BLaER1 treated with 17β-estradiol and CSF1 and Interleukin-3, amounts not matched to agents 10 nM and 100 nM (cell line): ENCODE results near the gene CPT1B.
"Not testable (repeated sequence)": the region's sequence is repeated elsewhere in the genome, so short reads cannot be mapped to it uniquely, and the experiment has no call there.

Experiments used
- H3K27ac ChIP-seq, 11 experiments: shearing (Covaris generic); formaldehyde crosslinking; 2 replicates each; pipeline ENCODE4 v1.8.1; 2022
- H3K27me3 ChIP-seq, 11 experiments: shearing (Covaris generic); formaldehyde crosslinking; 2 replicates each; pipeline ENCODE4 v1.8.1; 2022
- H3K36me3 ChIP-seq, 11 experiments: shearing (Covaris generic); formaldehyde crosslinking; 2 replicates each; pipeline ENCODE4 v1.8.1; 2022
- H3K4me1 ChIP-seq, 10 experiments: shearing (Covaris generic); formaldehyde crosslinking; 2 replicates each; pipeline ENCODE4 v1.8.1; 2022
- H3K4me2 ChIP-seq, 11 experiments: shearing (Covaris generic); formaldehyde crosslinking; 2 replicates each; pipeline ENCODE4 v1.8.1; 2022
- H3K4me3 ChIP-seq, 10 experiments: shearing (Covaris generic); formaldehyde crosslinking; 2 replicates each; pipeline ENCODE4 v1.8.1; 2022
- H3K9ac ChIP-seq, 11 experiments: shearing (Covaris generic); formaldehyde crosslinking; 2 replicates each; pipeline ENCODE4 v1.8.1; 2022
- H3K9me3 ChIP-seq, 11 experiments: shearing (Covaris generic); formaldehyde crosslinking; replicated peaks in 1 of 11; 2 replicates each; pipeline ENCODE4 v1.8.1; 2022
- H4K20me1 ChIP-seq, 11 experiments: shearing (Covaris generic); formaldehyde crosslinking; 2 replicates each; pipeline ENCODE4 v1.8.1; 2022
- Cebpa-rat ChIP-seq, 11 experiments: shearing (Covaris generic); IDR thresholded peaks; 2 replicates each; pipeline ENCODE4 v1.8.1; 2022

Gene CPT1B

GRCh38 chr22:50611341-50612060 is 33.3 kb upstream of the CPT1B start:
- Histone ChIP-seq H3K9ac (no peak overlapping the region), H3K27ac (no peak overlapping the region), H3K27me3 (peaks cover 0 to 18% (median 8%) of the 10 kb centered on the region in 11 experiments; a peak in 8 of 22 replicates), H3K9me3 (no peaks in the 10 kb centered on the region), H3K36me3 (no peaks in the 10 kb centered on the region), H4K20me1 (peaks cover 0 to 18% (median 0%) of the 10 kb centered on the region in 11 experiments; a peak in 3 of 22 replicates), H3K4me1 (peaks cover 0 to 7% (median 0%) of the 10 kb centered on the region in 10 experiments; a peak in 1 of 20 replicates), H3K4me3 (no peak overlapping the region), H3K4me2 (no peak overlapping the region)
- no peak for TF ChIP-seq Cebpa-rat (IDR thresholded peaks at IDR 0.05)

GRCh38 chr22:50610581-50610980 is 32.4 kb upstream of the CPT1B start:
- H3K27me3 ChIP-seq = peaks cover 0 to 27% (median 13%) of the 10 kb centered on the region in 11 experiments; a peak in 13 of 22 replicates
- no peak overlapping the region for H3K4me3 ChIP-seq
- no peak overlapping the region for H3K9ac ChIP-seq
- H4K20me1 ChIP-seq = peaks cover 0 to 27% (median 0%) of the 10 kb centered on the region in 11 experiments; a peak in 6 of 22 replicates
- no peak for TF ChIP-seq Cebpa-rat (IDR thresholded peaks at IDR 0.05)
- peaks cover 0 to 7% (median 2%) of the 10 kb centered on the region in 10 experiments; a peak in 6 of 20 replicates for H3K4me1 ChIP-seq
- no peaks in the 10 kb centered on the region for H3K36me3 ChIP-seq
- no peak overlapping the region for H3K27ac ChIP-seq
- H3K9me3 ChIP-seq = no peaks in the 10 kb centered on the region
- H3K4me2 ChIP-seq = no peak overlapping the region

- H3K4me3 ChIP-seq = no peak overlapping the region
- peaks cover 0 to 7% (median 4%) of the 10 kb centered on the region in 10 experiments; a peak in 6 of 20 replicates for H3K4me1 ChIP-seq
- H3K9ac ChIP-seq = no peak overlapping the region
- no peak overlapping the region for H3K4me2 ChIP-seq
- peaks cover 0 to 32% (median 0%) of the 10 kb centered on the region in 11 experiments; a peak in 6 of 22 replicates for H4K20me1 ChIP-seq
- H3K27ac ChIP-seq = no peak overlapping the region
- H3K27me3 ChIP-seq = peaks cover 4 to 33% (median 17%) of the 10 kb centered on the region in 11 experiments; a peak in 18 of 22 replicates
- no peaks in the 10 kb centered on the region for H3K9me3 ChIP-seq
- no peaks in the 10 kb centered on the region for H3K36me3 ChIP-seq
- no peak for TF ChIP-seq Cebpa-rat (IDR thresholded peaks at IDR 0.05)
These were observed 31.8 kb upstream of the CPT1B start for GRCh38 chr22:50610041-50610451.

DNA sequence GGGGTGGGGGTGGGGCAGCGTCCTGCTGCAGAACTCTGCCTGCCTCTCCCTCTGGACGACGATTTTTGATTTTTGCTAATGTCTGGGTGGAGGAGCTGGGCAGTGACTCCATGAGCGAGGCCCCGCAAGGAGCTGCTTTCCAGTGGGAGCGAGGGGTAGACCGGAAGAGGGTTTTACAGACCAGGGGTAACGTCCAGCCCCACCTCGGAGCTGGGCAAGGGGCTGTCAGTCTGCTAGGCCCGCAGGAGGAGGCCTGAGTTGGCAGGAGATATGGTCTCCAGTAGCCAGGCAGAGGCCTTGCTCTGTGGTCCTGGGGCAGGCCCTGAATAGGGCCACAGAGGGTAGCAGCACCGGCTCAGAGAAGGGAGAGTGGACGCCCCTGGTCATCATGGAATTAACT is 31.4 kb upstream of the CPT1B start:
- no peak overlapping the region for H3K4me2 ChIP-seq
- TF ChIP-seq Cebpa-rat (IDR thresholded peaks at IDR 0.05) = no peak
- H3K4me1 ChIP-seq = peaks cover 0 to 7% (median 2%) of the 10 kb centered on the region in 10 experiments; a peak in 6 of 20 replicates
- H4K20me1 ChIP-seq = peaks cover 0 to 37% (median 0%) of the 10 kb centered on the region in 11 experiments; a peak in 6 of 22 replicates
- no peak overlapping the region for H3K27ac ChIP-seq
- no peaks in the 10 kb centered on the region for H3K36me3 ChIP-seq
- no peak overlapping the region for H3K9ac ChIP-seq
- no peak overlapping the region for H3K4me3 ChIP-seq
- no peaks in the 10 kb centered on the region for H3K9me3 ChIP-seq
- H3K27me3 ChIP-seq = peaks cover 5 to 37% (median 22%) of the 10 kb centered on the region in 11 experiments; a peak in 18 of 22 replicates

- peaks cover 0 to 7% (median 2%) of the 10 kb centered on the region in 10 experiments; a peak in 5 of 20 replicates for H3K4me1 ChIP-seq
- TF ChIP-seq Cebpa-rat (IDR thresholded peaks at IDR 0.05) = no peak
These were observed 30.8 kb upstream of the CPT1B start for GRCh38 chr22:50608996-50609395.

DNA sequence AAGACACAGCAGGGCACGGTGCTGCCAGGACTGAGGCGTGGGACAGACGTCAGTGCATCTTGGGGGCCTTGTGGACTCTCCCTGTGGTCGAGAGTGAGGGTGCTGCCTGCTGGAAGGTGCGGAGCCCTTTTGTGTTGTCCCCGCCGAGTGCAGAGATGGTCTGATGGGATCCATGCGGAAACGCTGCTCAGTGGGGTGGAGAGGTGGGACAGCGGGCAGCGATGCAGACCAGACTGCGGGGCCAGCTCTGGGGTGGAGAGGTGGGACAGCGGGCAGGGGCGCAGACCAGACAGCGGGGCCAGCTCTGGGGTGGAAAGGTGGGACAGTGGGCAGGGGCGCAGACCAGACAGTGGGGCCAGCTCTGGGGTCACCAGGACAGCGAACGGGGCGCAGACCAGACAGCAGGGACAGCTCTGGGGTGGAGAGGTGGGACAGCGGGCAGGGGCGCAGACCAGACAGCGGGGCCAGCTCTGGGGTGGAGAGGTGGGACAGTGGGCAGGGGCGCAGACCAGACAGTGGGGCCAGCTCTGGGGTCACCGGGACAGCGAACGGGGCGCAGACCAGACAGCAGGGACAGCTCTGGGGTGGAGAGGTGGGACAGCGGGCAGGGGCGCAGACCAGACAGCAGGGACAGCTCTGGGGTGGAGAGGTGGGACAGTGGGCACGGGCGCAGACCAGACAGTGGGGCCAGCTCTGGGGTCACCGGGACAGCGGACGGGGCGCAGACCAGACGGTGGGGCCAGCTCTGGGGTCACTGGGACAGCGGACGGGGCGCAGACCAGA is 30.0 kb upstream of the CPT1B start:
- H3K9ac ChIP-seq, H3K27ac ChIP-seq, H3K4me1 ChIP-seq, H3K4me2 ChIP-seq, H3K9me3 ChIP-seq, H3K4me3 ChIP-seq, H3K36me3 ChIP-seq: not testable (repeated sequence)
- Histone ChIP-seq H4K20me1 (peaks cover 0 to 46% (median 0%) of the 10 kb centered on the region in 11 experiments; a peak in 8 of 22 replicates), H3K27me3 (peaks cover 18 to 51% (median 35%) of the 10 kb centered on the region in 11 experiments)

More at GRCh38 chr22:50608996-50609395, 30.8 kb upstream of the CPT1B start:
- Histone ChIP-seq H3K9ac (no peak overlapping the region), H3K36me3 (no peaks in the 10 kb centered on the region), H3K27ac (no peak overlapping the region), H3K4me2 (no peak overlapping the region), H3K9me3 (no peaks in the 10 kb centered on the region), H4K20me1 (peaks cover 0 to 39% (median 0%) of the 10 kb centered on the region in 11 experiments; a peak in 7 of 22 replicates), H3K27me3 (peaks cover 10 to 43% (median 28%) of the 10 kb centered on the region in 11 experiments), H3K4me3 (no peak overlapping the region)

DNA sequence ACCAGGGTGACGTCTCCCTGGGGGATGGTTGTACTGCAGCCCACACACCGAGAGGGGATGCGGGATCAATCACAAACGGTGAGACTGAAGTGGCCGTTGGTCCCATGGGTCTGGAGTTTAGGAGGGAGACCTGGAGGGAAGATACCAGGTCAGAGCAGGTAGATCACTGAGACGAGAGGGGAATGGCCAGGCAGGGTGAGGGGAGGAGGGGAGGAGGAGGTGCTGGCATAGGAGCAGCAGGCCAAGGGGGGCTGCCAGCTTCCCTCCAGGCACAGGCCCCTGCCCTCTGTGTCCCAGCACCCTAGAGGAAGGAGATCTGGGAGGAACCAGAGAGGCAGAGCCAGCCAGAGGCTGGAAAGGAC is 29.4 kb upstream of the CPT1B start:
- peaks cover 24 to 57% (median 41%) of the 10 kb centered on the region in 11 experiments for H3K27me3 ChIP-seq
- TF ChIP-seq Cebpa-rat (IDR thresholded peaks at IDR 0.05) = no peak
- no peak overlapping the region for H3K27ac ChIP-seq
- H3K4me1 ChIP-seq = peaks cover 0 to 7% (median 2%) of the 10 kb centered on the region in 10 experiments; a peak in 5 of 20 replicates
- H3K4me2 ChIP-seq = no peak overlapping the region
- H3K4me3 ChIP-seq = no peak overlapping the region
- no peaks in the 10 kb centered on the region for H3K36me3 ChIP-seq
- no peak overlapping the region for H3K9ac ChIP-seq
- H4K20me1 ChIP-seq = peaks cover 0 to 52% (median 0%) of the 10 kb centered on the region in 11 experiments; a peak in 10 of 22 replicates
- no peaks in the 10 kb centered on the region for H3K9me3 ChIP-seq

- Histone ChIP-seq H3K4me3 (no peak overlapping the region), H3K4me2 (no peak overlapping the region), H3K9me3 (no peaks in the 10 kb centered on the region), H3K27ac (no peak overlapping the region), H3K36me3 (no peaks in the 10 kb centered on the region), H4K20me1 (peaks cover 0 to 57% (median 1%) of the 10 kb centered on the region in 11 experiments; a peak in 10 of 22 replicates), H3K9ac (no peak overlapping the region), H3K4me1 (peaks cover 0 to 7% (median 2%) of the 10 kb centered on the region in 10 experiments; a peak in 5 of 20 replicates), H3K27me3 (peaks cover 29 to 62% (median 47%) of the 10 kb centered on the region in 11 experiments)
- no peak for TF ChIP-seq Cebpa-rat (IDR thresholded peaks at IDR 0.05)
These were observed 28.9 kb upstream of the CPT1B start for GRCh38 chr22:50606946-50607658.
